HCEC 1CT (cell line): Measurements from ENCODE around the gene CELF4.

Source experiments
- DNase-seq: peaks from one replicate; pipeline ENCODE4 v3.0.0-alpha.2; 2017

CELF4 gene

GRCh38 chr18:37405772-37406171 is 159.8 kb downstream of the CELF4 start:
- DNase-seq, result no peak

GRCh38 chr18:37405229-37405628 is 160.4 kb downstream of the CELF4 start:
- no peak for DNase-seq

GRCh38 chr18:37403788-37404187 is 161.8 kb downstream of the CELF4 start:
- DNase-seq, result no peak

GRCh38 chr18:37403100-37403781 is 162.4 kb downstream of the CELF4 start:
- peak; percentile 90 for DNase-seq

- DNase-seq, result no peak
Measured at GRCh38 chr18:37402735-37403099, 162.9 kb downstream of the CELF4 start.

GRCh38 chr18:37400802-37401201 is 164.8 kb downstream of the CELF4 start:
- DNase-seq, result no peak

GRCh38 chr18:37398248-37398920 is 167.2 kb downstream of the CELF4 start:
- no peak for DNase-seq

- DNase-seq, result no peak
Measured at GRCh38 chr18:37397814-37398213, 167.8 kb downstream of the CELF4 start.

- DNase-seq, result no peak
Measured at GRCh38 chr18:37396971-37397720, 168.5 kb downstream of the CELF4 start.

GRCh38 chr18:37395631-37396030 is 170.0 kb downstream of the CELF4 start:
- DNase-seq, result no peak

GRCh38 chr18:37395138-37395537 is 170.5 kb downstream of the CELF4 start:
- DNase-seq, result no peak

- no peak for DNase-seq
Measured at GRCh38 chr18:37394610-37394965, 171.0 kb downstream of the CELF4 start.

GRCh38 chr18:37393945-37394609 is 171.5 kb downstream of the CELF4 start:
- peak; percentile 77 for DNase-seq

- no peak for DNase-seq
Measured at GRCh38 chr18:37393221-37393827, 172.3 kb downstream of the CELF4 start.

- DNase-seq, result no peak
Measured at GRCh38 chr18:37392648-37393047, 172.9 kb downstream of the CELF4 start.

GRCh38 chr18:37391698-37392548 is 173.7 kb downstream of the CELF4 start:
- no peak for DNase-seq

GRCh38 chr18:37391156-37391555 is 174.4 kb downstream of the CELF4 start:
- DNase-seq, result no peak

GRCh38 chr18:37390687-37391086 is 174.9 kb downstream of the CELF4 start:
- DNase-seq, result no peak

GRCh38 chr18:37389684-37390368 is 175.8 kb downstream of the CELF4 start:
- no peak for DNase-seq

GRCh38 chr18:37389041-37389440 is 176.6 kb downstream of the CELF4 start:
- DNase-seq, result no peak

- DNase-seq, result no peak
Measured at GRCh38 chr18:37388413-37388812, 177.2 kb downstream of the CELF4 start.
